GM23338 (cell line): ENCODE measurements around the gene MTHFSD. TPM values are rescaled to one million over a fixed set of nuclear protein-coding genes. Genes with fewer than 3 reads are reported as not detected.

ENCODE experiments used
- ATAC-seq: fragments of 200-7000 bp; cut with Tn5 transposase; 3 replicates; pipeline ENCODE4 v1.9.1; 2020
- DNase-seq: peaks from one replicate; pipeline ENCODE4 v3.0.0-alpha.2; 2015; ENCODE audit warnings: low spot score
- H2AFZ ChIP-seq: fragments of 200-600 bp; sonication (generic); 2 replicates; pipeline ENCODE4 v1.8.0; 2016; ENCODE audit warnings: antibody characterized with exemption, mild to moderate bottlenecking, moderate library complexity
- H3F3A ChIP-seq: fragments of 200-600 bp; sonication (generic); replicated peaks from 2 replicates; pipeline ENCODE4 v1.8.0; 2017; ENCODE audit warnings: antibody characterized with exemption, mixed run types, low read depth
- H3K27ac ChIP-seq: fragments of 200-600 bp; sonication (generic); 2 replicates; pipeline ENCODE4 v1.6.1; 2016; ENCODE audit warnings: low read depth
- H3K27me3 ChIP-seq: fragments of 200-600 bp; sonication (generic); 2 replicates; pipeline ENCODE4 v1.8.0; 2016; ENCODE audit warnings: mild to moderate bottlenecking, mixed run types, moderate library complexity; ENCODE audit not compliant: insufficient read depth
- H3K36me3 ChIP-seq: fragments of 200-600 bp; sonication (generic); 2 replicates; pipeline ENCODE4 v1.8.0; 2016; ENCODE audit warnings: mild to moderate bottlenecking; ENCODE audit not compliant: insufficient read depth
- H3K4me1 ChIP-seq: fragments of 200-600 bp; sonication (generic); 2 replicates; pipeline ENCODE4 v1.8.0; 2016; ENCODE audit warnings: mild to moderate bottlenecking, moderate library complexity; ENCODE audit not compliant: insufficient read depth
- H3K4me2 ChIP-seq: fragments of 200-600 bp; sonication (generic); 2 replicates; pipeline ENCODE4 v1.7.1; 2017; ENCODE audit warnings: mixed run types
- H3K4me3 ChIP-seq: fragments of 200-600 bp; sonication (generic); 2 replicates; pipeline ENCODE4 v1.6.1; 2016; ENCODE audit warnings: mixed run types
- H3K79me2 ChIP-seq: fragments of 200-600 bp; sonication (generic); replicated peaks from 2 replicates; pipeline ENCODE4 v1.8.0; 2017; ENCODE audit warnings: mild to moderate bottlenecking; ENCODE audit not compliant: insufficient read depth
- H3K9me2 ChIP-seq: fragments of 200-600 bp; sonication (generic); 2 replicates; pipeline ENCODE4 v1.8.0; 2017; ENCODE audit not compliant: insufficient read depth
- H4K20me1 ChIP-seq: fragments of 200-600 bp; sonication (generic); replicated peaks from 2 replicates; pipeline ENCODE4 v1.8.0; 2017; ENCODE audit warnings: mild to moderate bottlenecking; ENCODE audit not compliant: insufficient read depth
- H3K27ac Mint-ChIP-seq: 2 replicates; pipeline ENCODE4 v1.8.0; 2020; ENCODE audit warnings: inconsistent platforms, mild to moderate bottlenecking, moderate library complexity, mixed read lengths
- H3K27me3 Mint-ChIP-seq: 3 replicates; pipeline ENCODE4 v1.8.0; 2022; ENCODE audit warnings: low read depth, mild to moderate bottlenecking, moderate library complexity, mixed read lengths, inconsistent platforms; ENCODE audit not compliant: insufficient read depth, poor library complexity
- H3K36me3 Mint-ChIP-seq: 3 replicates; pipeline ENCODE4 v1.8.0; 2021; ENCODE audit warnings: low read depth, mild to moderate bottlenecking, inconsistent platforms, moderate library complexity, mixed read lengths
- H3K4me1 Mint-ChIP-seq: 3 replicates; pipeline ENCODE4 v1.8.0; 2020; ENCODE audit warnings: mild to moderate bottlenecking, inconsistent platforms, mixed read lengths
- H3K4me3 Mint-ChIP-seq: 3 replicates; pipeline ENCODE4 v1.8.0; 2021; ENCODE audit warnings: moderate library complexity, mild to moderate bottlenecking, inconsistent platforms, mixed read lengths
- H3K9me3 Mint-ChIP-seq: 3 replicates; pipeline ENCODE4 v1.8.0; 2020; ENCODE audit warnings: moderate library complexity, mild to moderate bottlenecking, inconsistent platforms, mixed read lengths
- CREB1 ChIP-seq: fragments of 250-450 bp; sonication (Bioruptor Pico); IDR thresholded peaks from 2 replicates; pipeline ENCODE4 v1.5.0; 2020; ENCODE audit warnings: low read depth, mild to moderate bottlenecking, moderate library complexity
- EZH2 ChIP-seq: fragments of 200-600 bp; sonication (generic); IDR thresholded peaks from one replicate; pipeline ENCODE4 v1.8.0; 2017; ENCODE audit warnings: antibody characterized with exemption, mild to moderate bottlenecking, low read depth; ENCODE audit not compliant: unreplicated experiment
- EZH2phosphoT487 ChIP-seq: fragments of 200-600 bp; sonication (generic); IDR thresholded peaks from one replicate; pipeline ENCODE4 v1.8.1; 2018; ENCODE audit warnings: antibody characterized with exemption; ENCODE audit not compliant: unreplicated experiment
- JUNB ChIP-seq: IDR thresholded peaks from one replicate; pipeline ENCODE4 v1.6.1; 2016; ENCODE audit warnings: antibody characterized with exemption; ENCODE audit not compliant: unreplicated experiment
- STAT1 ChIP-seq: IDR thresholded peaks from one replicate; pipeline ENCODE4 v1.6.1; 2016; ENCODE audit warnings: antibody characterized with exemption; ENCODE audit not compliant: unreplicated experiment
- ZNF114 ChIP-seq: fragments of 250-450 bp; sonication (Bioruptor Pico); IDR thresholded peaks from 2 replicates; pipeline ENCODE4 v1.5.0; 2020; ENCODE audit warnings: mild to moderate bottlenecking, moderate library complexity
- polyA plus RNA-seq: library from polyadenylated mRNA; unstranded; fragments of >200 nt; fragmentation: Nextera tagmentation; extraction: Ambion mirVana; gene quantifications from 2 replicates; pipeline ENCODE4 v1.2.1, GENCODE V29; 2016
- total RNA-seq: library from RNA; depleted of rRNA; stranded (reverse); fragments of >200 nt; shearing (Covaris generic); gene quantifications from 2 replicates; pipeline ENCODE4 v1.2.3, GENCODE V29; 2014
- TF ChIP-seq, protein P1 (sequence below): IDR thresholded peaks from one replicate; pipeline ENCODE4 v1.6.1; 2018; ENCODE audit warnings: antibody characterized with exemption; ENCODE audit not compliant: unreplicated experiment

Gene MTHFSD
- total and polyA plus RNA-seq, 2 experiments from 2014 or later: 7.2 to 8.1 TPM

DNA sequence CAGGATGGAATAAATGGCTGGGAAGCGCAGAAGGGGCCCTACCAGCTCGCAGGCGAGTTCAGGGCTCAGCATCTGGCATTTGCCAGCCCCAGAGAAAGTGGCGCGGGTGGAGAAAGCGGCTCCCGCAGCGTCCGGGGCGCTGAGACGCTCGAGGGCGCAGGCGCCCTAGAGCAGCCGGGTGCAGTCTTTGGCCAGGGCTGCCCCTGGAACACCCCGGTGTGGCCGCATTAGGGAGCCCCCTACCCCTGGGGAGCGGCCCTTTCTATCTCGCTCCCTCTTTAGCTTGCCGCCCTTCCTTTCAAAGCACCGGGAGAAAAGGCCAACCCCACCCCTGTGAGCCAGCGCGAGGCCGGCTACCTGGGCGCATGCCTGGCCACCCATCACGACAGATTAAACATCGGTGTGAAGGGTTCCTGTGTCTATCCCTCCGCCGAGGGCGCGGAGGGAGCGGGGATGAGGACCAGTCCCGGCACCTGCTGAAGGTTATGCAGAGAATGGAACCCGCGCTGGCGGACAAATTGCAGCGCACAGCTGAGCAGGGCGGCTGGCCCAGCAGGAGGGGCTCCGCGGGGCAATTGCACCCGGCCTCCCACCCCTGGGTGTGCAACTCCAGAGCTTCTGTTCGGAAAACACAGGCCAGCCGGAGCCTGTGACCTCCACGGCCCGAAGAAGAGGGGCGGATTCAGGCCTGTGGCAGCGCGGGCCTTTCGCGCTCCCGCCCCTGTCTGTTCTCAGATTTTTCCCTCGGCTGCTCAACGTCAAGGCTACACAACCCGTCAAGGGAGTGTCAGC, 60.3 kb downstream of the MTHFSD start:
- H3K4me1 Mint-ChIP-seq: peaks cover 40% of the 10 kb centered on the region
- Histone ChIP-seq H3K36me3 (no peaks in the 10 kb centered on the region), H4K20me1 (peaks cover 17% of the 10 kb centered on the region), H3K79me2 (no peaks in the 10 kb centered on the region), H2AFZ (no peak overlapping the region), H3K4me2 (peak overlapping the region; percentile 77), H3K9me2 (no peaks in the 10 kb centered on the region), H3K4me3 (peak overlapping the region; percentile 44), H3F3A (peaks cover 4% of the 10 kb centered on the region; the same call in 1 of the 2 replicates), H3K27ac (no peak overlapping the region), H3K4me1 (peaks cover 32% of the 10 kb centered on the region; the same call in 1 of the 2 replicates), H3K27me3 (peaks cover 98% of the 10 kb centered on the region)
- peaks cover 3% of the 10 kb centered on the region; the same call in 2 of the 3 replicates for H3K9me3 Mint-ChIP-seq
- H3K36me3 Mint-ChIP-seq: no peaks in the 10 kb centered on the region
- H3K27ac Mint-ChIP-seq: no peak overlapping the region
- peaks cover 98% of the 10 kb centered on the region for H3K27me3 Mint-ChIP-seq
- peak; percentile 54 for DNase-seq
- peak; percentile 11 for ATAC-seq
- TF ChIP-seq ZNF114 (CRISPR knock-in tag) (no peak), JUNB (no peak), STAT1 (no peak), EZH2phosphoT487 (peak; percentile 84), CREB1 (CRISPR knock-in tag) (no peak), EZH2 (peak; percentile 88)
- TF ChIP-seq, protein P1, sequence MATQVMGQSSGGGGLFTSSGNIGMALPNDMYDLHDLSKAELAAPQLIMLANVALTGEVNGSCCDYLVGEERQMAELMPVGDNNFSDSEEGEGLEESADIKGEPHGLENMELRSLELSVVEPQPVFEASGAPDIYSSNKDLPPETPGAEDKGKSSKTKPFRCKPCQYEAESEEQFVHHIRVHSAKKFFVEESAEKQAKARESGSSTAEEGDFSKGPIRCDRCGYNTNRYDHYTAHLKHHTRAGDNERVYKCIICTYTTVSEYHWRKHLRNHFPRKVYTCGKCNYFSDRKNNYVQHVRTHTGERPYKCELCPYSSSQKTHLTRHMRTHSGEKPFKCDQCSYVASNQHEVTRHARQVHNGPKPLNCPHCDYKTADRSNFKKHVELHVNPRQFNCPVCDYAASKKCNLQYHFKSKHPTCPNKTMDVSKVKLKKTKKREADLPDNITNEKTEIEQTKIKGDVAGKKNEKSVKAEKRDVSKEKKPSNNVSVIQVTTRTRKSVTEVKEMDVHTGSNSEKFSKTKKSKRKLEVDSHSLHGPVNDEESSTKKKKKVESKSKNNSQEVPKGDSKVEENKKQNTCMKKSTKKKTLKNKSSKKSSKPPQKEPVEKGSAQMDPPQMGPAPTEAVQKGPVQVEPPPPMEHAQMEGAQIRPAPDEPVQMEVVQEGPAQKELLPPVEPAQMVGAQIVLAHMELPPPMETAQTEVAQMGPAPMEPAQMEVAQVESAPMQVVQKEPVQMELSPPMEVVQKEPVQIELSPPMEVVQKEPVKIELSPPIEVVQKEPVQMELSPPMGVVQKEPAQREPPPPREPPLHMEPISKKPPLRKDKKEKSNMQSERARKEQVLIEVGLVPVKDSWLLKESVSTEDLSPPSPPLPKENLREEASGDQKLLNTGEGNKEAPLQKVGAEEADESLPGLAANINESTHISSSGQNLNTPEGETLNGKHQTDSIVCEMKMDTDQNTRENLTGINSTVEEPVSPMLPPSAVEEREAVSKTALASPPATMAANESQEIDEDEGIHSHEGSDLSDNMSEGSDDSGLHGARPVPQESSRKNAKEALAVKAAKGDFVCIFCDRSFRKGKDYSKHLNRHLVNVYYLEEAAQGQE: no peak
- peak overlapping the region; percentile 43; the same call in 1 of the 3 replicates for H3K4me3 Mint-ChIP-seq

DNA sequence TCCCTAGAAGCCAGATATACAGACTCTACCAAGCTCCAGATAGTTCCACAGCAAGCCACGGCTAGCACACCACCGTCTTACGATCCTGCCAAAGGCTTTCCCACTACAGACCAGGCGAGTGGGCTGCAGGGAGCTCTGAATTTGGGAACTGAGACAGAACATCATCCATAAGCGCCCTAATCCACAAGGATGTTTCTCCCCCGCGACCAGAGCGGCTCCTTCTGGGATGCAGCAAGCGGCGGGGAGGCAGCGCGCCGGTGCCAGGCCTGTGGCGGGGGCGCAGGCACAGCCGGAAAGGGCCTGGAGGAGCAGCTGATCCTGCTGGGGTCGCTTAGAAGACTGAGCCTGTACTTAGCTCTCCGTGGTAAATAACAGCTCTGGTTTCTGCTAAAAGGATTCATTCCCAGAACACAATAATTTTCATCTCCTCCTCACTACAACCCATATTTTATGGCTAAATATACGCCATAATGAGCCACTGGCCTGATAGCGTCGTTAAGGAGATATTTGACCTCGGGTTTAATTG, 60.9 kb downstream of the MTHFSD start:
- peak overlapping the region; percentile 77 for H3K4me2 ChIP-seq
- peak overlapping the region; percentile 44 for H3K4me3 ChIP-seq
- Mint-ChIP-seq H3K9me3 (peaks cover 3% of the 10 kb centered on the region; the same call in 2 of the 3 replicates), H3K27me3 (peaks cover 91% of the 10 kb centered on the region), H3K27ac (no peak overlapping the region), H3K4me1 (peaks cover 37% of the 10 kb centered on the region), H3K4me3 (peak overlapping the region; percentile 43; the same call in 1 of the 3 replicates), H3K36me3 (no peaks in the 10 kb centered on the region)
- peaks cover 4% of the 10 kb centered on the region; the same call in 1 of the 2 replicates for H3F3A ChIP-seq
- ATAC-seq: peak; percentile 18
- H4K20me1 ChIP-seq: peaks cover 13% of the 10 kb centered on the region; the same call in 1 of the 2 replicates
- H3K36me3 ChIP-seq: no peaks in the 10 kb centered on the region
- no peak overlapping the region for H2AFZ ChIP-seq
- DNase-seq: no peak
- H3K4me1 ChIP-seq: peaks cover 25% of the 10 kb centered on the region; the same call in 1 of the 2 replicates
- H3K27me3 ChIP-seq: peaks cover 96% of the 10 kb centered on the region
- H3K79me2 ChIP-seq: no peaks in the 10 kb centered on the region
- TF ChIP-seq, protein P1: no peak
- peak; percentile 57 for TF ChIP-seq EZH2phosphoT487
- TF ChIP-seq EZH2: peak; percentile 80
- no peak overlapping the region for H3K27ac ChIP-seq
- no peaks in the 10 kb centered on the region for H3K9me2 ChIP-seq
